GM21360 (cell line): ENCODE results near the gene ERFL.

Experiments
- ATAC-seq: cut with Tn5 transposase; IDR thresholded peaks from one replicate; pipeline ENCODE4 v1.9.1; 2021; ENCODE audit warnings: mild to moderate bottlenecking, moderate library complexity; ENCODE audit not compliant: unreplicated experiment

The ERFL gene

GRCh38 chr19:41901707-41902360, 26.4 kb downstream of the ERFL start:
- ATAC-seq = no peak

GRCh38 chr19:41898235-41898634, 30.0 kb downstream of the ERFL start:
- ATAC-seq = no peak

GRCh38 chr19:41897820-41898219, 30.4 kb downstream of the ERFL start:
- ATAC-seq = no peak

GRCh38 chr19:41897181-41897580, 31.1 kb downstream of the ERFL start:
- ATAC-seq = no peak

- no peak for ATAC-seq
Observed at GRCh38 chr19:41896581-41896942, 31.7 kb downstream of the ERFL start.

GRCh38 chr19:41895745-41896580, 32.3 kb downstream of the ERFL start:
- ATAC-seq = no peak

- ATAC-seq = no peak
Observed at GRCh38 chr19:41894350-41894749, 33.9 kb downstream of the ERFL start.

- no peak for ATAC-seq
Observed at GRCh38 chr19:41893899-41894298, 34.4 kb downstream of the ERFL start.

GRCh38 chr19:41892173-41892902, 35.9 kb downstream of the ERFL start:
- no peak for ATAC-seq

- ATAC-seq = no peak
Observed at GRCh38 chr19:41890936-41891335, 37.3 kb downstream of the ERFL start.

GRCh38 chr19:41889896-41890295, 38.4 kb downstream of the ERFL start:
- ATAC-seq = no peak

- no peak for ATAC-seq
Observed at GRCh38 chr19:41888926-41889325, 39.3 kb downstream of the ERFL start.

- no peak for ATAC-seq
Observed at GRCh38 chr19:41887711-41888382, 40.4 kb downstream of the ERFL start.

- no peak for ATAC-seq
Observed at GRCh38 chr19:41886761-41887710, 41.2 kb downstream of the ERFL start.

GRCh38 chr19:41883821-41884733, 44.2 kb downstream of the ERFL start:
- peak; percentile 68 for ATAC-seq

- no peak for ATAC-seq
Observed at GRCh38 chr19:41883463-41883820, 44.8 kb downstream of the ERFL start.

GRCh38 chr19:41882568-41883462, 45.4 kb downstream of the ERFL start, which contains the start of gene ARHGEF1:
ARHGEF1 (plus strand) TSS chr19:41883184; CDS start chr19:41888083, 4,899 bp downstream.
- ATAC-seq = no peak

- no peak for ATAC-seq
Observed at GRCh38 chr19:41880329-41880708, 47.9 kb downstream of the ERFL start.
